ENCODE results near the gene RGS14. TPM values are rescaled to one million over a fixed set of nuclear protein-coding genes. Genes with fewer than 3 reads are reported as not detected.

Gene RGS14
- 18.1 and 30.5 TPM in 2 replicates for total RNA-seq (2014; rRNA removed; shearing (Covaris generic))

- DNase-seq (ENCODE audit: low read depth), result peak; percentile 65
Observed at GRCh38 chr5:177357459-177358351, at the start of gene RGS14. Gene RGS14, plus strand, starts transcription at chr5:177357924. Its CDS starts 101 bp downstream, at chr5:177358025.

GRCh38 chr5:177308740-177309139 lies 49.0 kb upstream of the RGS14 start:
- DNase-seq (ENCODE audit: low read depth), result no peak

- peak; percentile 83 for DNase-seq (ENCODE audit: low read depth)
Observed at GRCh38 chr5:177309351-177310191, 48.2 kb upstream of the RGS14 start.

GRCh38 chr5:177310332-177310731 lies 47.4 kb upstream of the RGS14 start:
- no peak for DNase-seq (ENCODE audit: low read depth)

- peak; percentile 57 for DNase-seq (ENCODE audit: low read depth)
Observed at GRCh38 chr5:177310757-177311391, 46.9 kb upstream of the RGS14 start.

- DNase-seq (ENCODE audit: low read depth), result peak; percentile 45
Observed at GRCh38 chr5:177311392-177311722, 46.4 kb upstream of the RGS14 start.

- peak; percentile 99 for DNase-seq (ENCODE audit: low read depth)
Observed at GRCh38 chr5:177311723-177312648, 45.7 kb upstream of the RGS14 start, which contains the start of gene MXD3. Gene MXD3, minus strand, starts transcription at chr5:177311898. Its CDS starts 68 bp downstream, at chr5:177311830.

GRCh38 chr5:177312649-177313181 lies 45.0 kb upstream of the RGS14 start:
- peak; percentile 73 for DNase-seq (ENCODE audit: low read depth)

- no peak for DNase-seq (ENCODE audit: low read depth)
Observed at GRCh38 chr5:177313561-177314259, 44.0 kb upstream of the RGS14 start.

- DNase-seq (ENCODE audit: low read depth), result no peak
Observed at GRCh38 chr5:177314376-177315342, 43.1 kb upstream of the RGS14 start.

GRCh38 chr5:177315411-177315810 lies 42.3 kb upstream of the RGS14 start:
- DNase-seq (ENCODE audit: low read depth), result no peak

GRCh38 chr5:177316005-177316404 lies 41.7 kb upstream of the RGS14 start:
- no peak for DNase-seq (ENCODE audit: low read depth)

- peak; percentile 75 for DNase-seq (ENCODE audit: low read depth)
Observed at GRCh38 chr5:177317959-177318377, 39.8 kb upstream of the RGS14 start.

- no peak for DNase-seq (ENCODE audit: low read depth)
Observed at GRCh38 chr5:177319913-177320588, 37.7 kb upstream of the RGS14 start.

GRCh38 chr5:177320879-177321278 lies 36.8 kb upstream of the RGS14 start:
- no peak for DNase-seq (ENCODE audit: low read depth)

- no peak for DNase-seq (ENCODE audit: low read depth)
Observed at GRCh38 chr5:177325868-177326381, 31.8 kb upstream of the RGS14 start.

GRCh38 chr5:177327539-177328522 lies 29.9 kb upstream of the RGS14 start:
- peak; percentile 81 for DNase-seq (ENCODE audit: low read depth)
